Subcutaneous abdominal adipose tissue (tissue), 5 donors: ENCODE results near the gene MOK.
"Not testable (repeated sequence)": the region's sequence is repeated elsewhere in the genome, so short reads cannot be mapped to it uniquely, and the experiment has no call there.

Source experiments
- H3K27ac ChIP-seq: one replicate; pipeline ENCODE4 v1.7.0; 2013; ENCODE audit warnings: low read depth, mild to moderate bottlenecking, inconsistent platforms, low read length, moderate library complexity
- H3K27me3 ChIP-seq, 5 donors: one replicate each; pipeline ENCODE4 v1.7.0; 2013; ENCODE audit warnings: low read length in 5 of 5, inconsistent platforms in 1 of 5; ENCODE audit not compliant: control insufficient read depth in 5 of 5, insufficient read depth in 4 of 5
- H3K36me3 ChIP-seq, 5 donors: one replicate each; pipeline ENCODE4 v1.7.0; 2013; ENCODE audit warnings: low read length in 5 of 5; ENCODE audit not compliant: control insufficient read depth in 5 of 5, insufficient read depth in 5 of 5
- H3K4me1 ChIP-seq, 5 donors: one replicate each; pipeline ENCODE4 v1.7.0; 2013; ENCODE audit warnings: low read length in 5 of 5, mild to moderate bottlenecking in 3 of 5, moderate library complexity in 1 of 5; ENCODE audit not compliant: control insufficient read depth in 5 of 5, insufficient read depth in 5 of 5
- H3K4me3 ChIP-seq, 5 donors: one replicate each; pipeline ENCODE4 v1.7.0; 2013; ENCODE audit warnings: low read length in 5 of 5, low read depth in 1 of 5
- H3K9ac ChIP-seq, 5 donors: one replicate each; pipeline ENCODE4 v1.7.0; 2013; ENCODE audit warnings: low read length in 5 of 5, mild to moderate bottlenecking in 4 of 5, moderate library complexity in 3 of 5
- H3K9me3 ChIP-seq, 5 donors: one replicate each; pipeline ENCODE4 v1.7.0; 2013; ENCODE audit warnings: low read length in 5 of 5; ENCODE audit not compliant: control insufficient read depth in 5 of 5
- donor health status: healthy.
- donor health status: healthy.
- donor health status: healthy.
- donor health status: healthy.
- donor health status: healthy.

The MOK gene

DNA sequence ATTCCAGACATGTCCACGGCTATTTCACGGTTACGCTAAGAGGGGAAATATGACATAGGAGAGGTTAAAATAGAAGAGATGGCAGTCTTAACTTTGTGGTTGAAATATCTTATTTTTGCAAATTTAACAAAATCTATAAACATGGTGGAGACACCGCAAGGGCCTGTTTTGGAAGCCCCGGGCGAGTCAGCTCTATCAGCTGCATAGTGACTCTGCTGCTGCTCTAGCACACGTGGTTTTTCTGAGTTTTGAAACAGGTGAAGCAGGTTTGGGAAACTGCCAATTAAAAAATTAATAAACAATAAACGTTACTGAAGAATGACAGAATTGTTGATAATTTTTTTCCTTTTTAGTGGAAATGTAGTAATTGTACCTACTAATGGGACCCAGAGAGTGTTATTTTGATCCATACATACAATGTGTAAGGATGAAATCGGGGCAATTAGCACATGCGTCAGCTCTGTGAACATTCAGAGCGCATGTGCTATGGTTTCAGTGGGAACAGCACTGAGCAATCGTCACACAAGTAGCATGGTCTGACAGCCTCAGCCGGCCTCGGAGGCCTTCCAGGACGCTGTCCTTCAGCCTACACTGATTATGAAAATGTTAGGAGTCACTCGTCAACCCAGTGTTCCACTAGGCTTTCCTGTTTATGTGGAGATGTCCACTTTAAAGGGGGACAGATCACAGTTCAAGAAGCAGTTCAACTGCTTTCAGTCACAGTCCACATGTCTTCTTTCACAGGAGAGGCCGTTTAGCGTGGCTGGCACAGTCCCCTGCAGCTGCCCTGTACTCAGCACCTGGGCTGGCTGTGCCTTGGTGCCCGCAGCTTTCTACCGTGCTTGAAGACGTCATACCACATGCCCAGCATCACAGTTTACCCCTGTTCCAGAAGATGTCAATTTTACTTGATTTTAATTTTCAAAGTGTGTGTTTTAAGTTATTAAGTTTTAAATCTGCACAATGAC, 51.8 kb downstream of the MOK start:
- Histone ChIP-seq H3K4me3 (no peak overlapping the region), H3K27ac (no peak overlapping the region), H3K9ac (no peak overlapping the region), H3K9me3 (no peaks in the 10 kb centered on the region), H3K36me3 (peaks cover 0 to 9% (median 5%) of the 10 kb centered on the region in 5 donors), H3K4me1 (no peaks in the 10 kb centered on the region), H3K27me3 (no peaks in the 10 kb centered on the region)

DNA sequence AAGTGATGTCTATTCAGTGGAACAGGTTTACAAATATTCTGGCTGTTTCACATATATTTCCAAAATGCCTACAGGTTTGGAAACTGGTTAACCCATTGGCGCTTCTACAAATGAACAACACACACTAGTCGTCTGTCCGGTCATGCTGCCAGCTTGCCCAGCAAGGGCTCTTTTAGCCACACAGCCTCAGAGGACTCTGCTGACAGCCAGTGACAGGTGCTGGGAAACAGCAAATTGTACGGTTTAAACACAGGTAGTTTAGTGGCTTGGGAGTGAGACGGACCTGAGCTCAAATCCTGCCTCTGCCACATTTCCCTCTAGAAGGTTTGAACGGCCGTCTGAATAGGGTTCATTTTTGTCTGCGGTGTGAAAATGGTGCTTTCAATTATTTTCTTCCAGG, 53.8 kb downstream of the MOK start:
- no peak overlapping the region for H3K9ac ChIP-seq
- H3K27ac ChIP-seq, result no peak overlapping the region
- H3K9me3 ChIP-seq, result no peaks in the 10 kb centered on the region
- H3K36me3 ChIP-seq, result peaks cover 0 to 9% (median 5%) of the 10 kb centered on the region in 5 donors
- H3K4me3 ChIP-seq, result no peak overlapping the region
- no peaks in the 10 kb centered on the region for H3K27me3 ChIP-seq
- H3K4me1 ChIP-seq, result no peaks in the 10 kb centered on the region

DNA sequence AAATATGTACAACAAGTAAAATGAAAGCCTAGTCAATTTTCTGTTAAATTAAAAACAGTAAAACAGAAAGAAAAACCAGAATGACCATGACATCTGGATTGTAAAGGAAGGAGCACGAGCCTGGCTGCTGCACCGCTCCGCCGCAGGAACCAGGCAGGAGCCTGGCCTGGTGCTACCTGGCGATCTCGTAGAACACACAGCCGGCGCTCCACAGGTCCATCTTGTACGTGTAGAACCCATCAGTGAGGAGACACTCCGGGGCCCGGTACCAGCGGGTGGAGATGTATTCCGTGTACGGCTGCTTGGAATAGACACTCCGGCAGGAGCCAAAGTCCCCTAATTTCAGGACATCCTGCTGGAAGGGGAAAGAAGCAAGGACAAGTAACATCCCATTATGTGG, 54.3 kb downstream of the MOK start:
- no peak overlapping the region for H3K27ac ChIP-seq
- no peak overlapping the region for H3K4me3 ChIP-seq
- no peaks in the 10 kb centered on the region for H3K27me3 ChIP-seq
- no peaks in the 10 kb centered on the region for H3K9me3 ChIP-seq
- H3K36me3 ChIP-seq, result peaks cover 0 to 9% (median 5%) of the 10 kb centered on the region in 5 donors
- H3K9ac ChIP-seq, result no peak overlapping the region
- no peaks in the 10 kb centered on the region for H3K4me1 ChIP-seq

DNA sequence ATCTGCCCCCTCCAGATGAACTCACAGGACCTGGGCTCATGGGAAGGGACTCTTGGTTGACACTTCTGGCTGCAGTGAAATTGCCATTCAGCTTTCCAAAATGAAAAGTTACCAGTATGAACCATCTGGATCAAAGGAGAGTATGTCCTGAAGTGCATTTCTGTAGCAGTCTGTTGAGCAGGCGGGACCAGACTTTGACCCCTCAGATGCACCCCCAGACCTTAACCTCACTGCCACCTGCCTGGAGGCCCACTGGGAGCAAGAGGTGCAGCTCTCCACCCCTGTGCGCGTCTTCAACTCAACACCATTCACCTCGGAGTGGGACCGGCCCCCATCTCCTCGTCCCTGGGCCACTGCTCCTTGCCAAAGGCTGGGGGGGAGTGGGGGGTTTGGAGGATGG, 55.0 kb downstream of the MOK start:
- Histone ChIP-seq H3K36me3 (peaks cover 0 to 9% (median 5%) of the 10 kb centered on the region in 5 donors), H3K4me3 (no peak overlapping the region)

DNA sequence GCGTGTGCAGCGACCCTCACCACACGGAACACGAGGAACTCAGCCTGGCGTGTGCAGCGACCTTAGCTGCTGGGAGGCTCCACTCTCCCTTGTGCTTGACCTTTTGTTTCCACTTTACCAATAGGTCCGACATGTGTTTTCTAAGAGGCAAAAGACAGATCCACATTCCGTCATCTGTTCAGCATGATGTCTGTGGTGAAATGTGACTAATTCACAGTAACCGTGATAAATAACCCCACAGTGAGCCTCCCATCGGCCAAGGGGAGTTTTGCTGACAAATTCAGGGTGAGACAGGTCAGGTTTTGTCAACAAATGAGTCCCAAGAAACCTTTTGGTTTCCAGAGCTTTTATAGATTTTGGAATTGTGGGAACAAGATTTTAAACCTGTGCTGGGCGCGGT, 55.9 kb downstream of the MOK start:
- H3K27me3 ChIP-seq, result no peaks in the 10 kb centered on the region
- no peak overlapping the region for H3K9ac ChIP-seq
- H3K27ac ChIP-seq, result no peak overlapping the region
- no peak overlapping the region for H3K4me3 ChIP-seq
- H3K4me1 ChIP-seq, result no peaks in the 10 kb centered on the region
- peaks cover 0 to 9% (median 5%) of the 10 kb centered on the region in 5 donors for H3K36me3 ChIP-seq
- H3K9me3 ChIP-seq, result no peaks in the 10 kb centered on the region

More for the DNA sequence above, 55.0 kb downstream of the MOK start:
- H3K9me3 ChIP-seq, result no peaks in the 10 kb centered on the region
- H3K27ac ChIP-seq, result no peak overlapping the region
- no peak overlapping the region for H3K9ac ChIP-seq
- H3K4me1 ChIP-seq, result no peaks in the 10 kb centered on the region
- no peaks in the 10 kb centered on the region for H3K27me3 ChIP-seq

GRCh38 chr14:102248121-102248520, 56.8 kb downstream of the MOK start:
- Histone ChIP-seq H3K9me3 (no peaks in the 10 kb centered on the region), H3K36me3 (peaks cover 0 to 9% (median 5%) of the 10 kb centered on the region in 5 donors), H3K4me3 (no peak overlapping the region), H3K4me1 (no peaks in the 10 kb centered on the region), H3K27me3 (no peaks in the 10 kb centered on the region), H3K9ac (no peak overlapping the region), H3K27ac (no peak overlapping the region)

DNA sequence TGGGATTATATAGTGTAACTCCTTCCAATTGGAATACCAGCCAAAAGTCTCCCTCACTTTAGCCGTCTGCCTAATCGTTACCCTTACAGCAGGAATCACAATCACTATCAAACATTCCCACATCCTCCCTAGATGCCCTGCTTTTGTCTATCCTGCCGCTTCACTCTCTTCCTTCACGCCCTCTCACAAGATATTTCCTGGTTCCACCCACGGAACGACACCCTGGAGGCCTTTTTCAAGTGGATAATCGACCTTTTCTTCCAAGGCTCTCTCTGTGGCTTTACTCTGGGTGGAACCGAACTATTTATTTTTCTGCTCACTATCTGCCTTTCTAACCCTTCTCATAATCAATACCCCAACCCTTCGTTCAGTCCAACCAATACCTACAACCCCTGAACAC, 58.9 kb downstream of the MOK start:
- Histone ChIP-seq H3K36me3 (peaks cover 0 to 7% (median 5%) of the 10 kb centered on the region in 5 donors), H3K27me3 (no peaks in the 10 kb centered on the region), H3K4me1 (no peaks in the 10 kb centered on the region), H3K9ac (no peak overlapping the region), H3K27ac (no peak overlapping the region), H3K9me3 (no peaks in the 10 kb centered on the region), H3K4me3 (no peak overlapping the region)

DNA sequence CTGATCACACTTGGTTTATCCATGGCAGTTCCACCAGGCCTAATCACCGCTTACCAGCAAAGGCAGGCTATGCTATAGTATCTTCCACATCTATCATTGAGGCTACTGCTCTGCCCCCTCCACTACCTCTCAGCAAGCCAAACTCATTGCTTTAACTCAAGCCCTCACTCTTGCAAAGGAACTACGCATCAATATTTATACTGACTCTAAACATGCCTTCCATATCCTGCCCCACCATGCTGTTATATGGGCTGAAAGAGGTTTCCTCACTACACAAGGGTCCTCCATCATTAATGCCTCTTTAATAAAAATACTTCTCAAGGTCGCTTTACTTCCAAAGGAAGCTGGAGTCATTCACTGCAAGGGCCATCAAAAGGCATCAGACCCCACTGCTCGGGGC, 61.2 kb downstream of the MOK start:
- not testable (repeated sequence) for H3K9ac ChIP-seq, H3K4me3 ChIP-seq, H3K27ac ChIP-seq, H3K27me3 ChIP-seq, H3K4me1 ChIP-seq, H3K36me3 ChIP-seq, H3K9me3 ChIP-seq

GRCh38 chr14:102241147-102241546, 63.8 kb downstream of the MOK start:
- no peaks in the 10 kb centered on the region for H3K27me3 ChIP-seq
- no peaks in the 10 kb centered on the region for H3K36me3 ChIP-seq
- no peaks in the 10 kb centered on the region for H3K9me3 ChIP-seq
- no peak overlapping the region for H3K9ac ChIP-seq
- H3K4me1 ChIP-seq, result no peaks in the 10 kb centered on the region
- H3K27ac ChIP-seq, result no peak overlapping the region
- H3K4me3 ChIP-seq, result no peak overlapping the region

DNA sequence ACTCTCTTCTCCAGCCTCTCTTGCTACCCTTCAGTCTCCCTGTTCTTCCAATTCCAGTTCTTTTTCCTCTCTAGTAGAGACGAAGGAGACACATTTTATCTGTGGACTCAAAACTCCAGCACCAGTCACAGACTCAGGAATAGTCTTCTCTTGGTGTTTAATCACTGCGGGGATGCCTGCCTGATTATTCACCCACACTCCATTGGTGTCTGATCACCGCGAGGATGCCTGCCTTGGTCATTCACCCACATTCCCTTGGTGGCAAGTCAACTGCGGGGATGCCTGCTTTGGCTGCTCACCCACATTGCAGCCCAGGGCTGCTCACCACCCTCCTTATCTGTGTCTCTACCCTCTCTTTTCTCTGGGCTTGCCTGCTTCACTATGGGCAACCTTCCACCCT, 64.5 kb downstream of the MOK start:
- not testable (repeated sequence) for H3K27me3 ChIP-seq, H3K9ac ChIP-seq, H3K36me3 ChIP-seq, H3K9me3 ChIP-seq, H3K4me3 ChIP-seq, H3K27ac ChIP-seq, H3K4me1 ChIP-seq
